ENCODE results near the gene SACM1L.

SACM1L gene

GRCh38 chr3:45773072-45773471 is 83.9 kb downstream of the SACM1L start:
- peak; percentile 1 for DNase-seq

GRCh38 chr3:45773714-45774449 is 84.7 kb downstream of the SACM1L start:
- DNase-seq = peak; percentile 5

GRCh38 chr3:45774581-45775521 is 85.7 kb downstream of the SACM1L start:
- peak; percentile 3 for DNase-seq

GRCh38 chr3:45775571-45776300 is 86.5 kb downstream of the SACM1L start:
- peak; percentile 16 for DNase-seq

GRCh38 chr3:45776301-45776595 is 87.1 kb downstream of the SACM1L start:
- DNase-seq = peak; percentile 11

- DNase-seq = no peak
Observed at GRCh38 chr3:45776611-45777010, 87.4 kb downstream of the SACM1L start.

GRCh38 chr3:45777111-45777745 is 88.0 kb downstream of the SACM1L start:
- peak; percentile 10 for DNase-seq

GRCh38 chr3:45777746-45778386 is 88.7 kb downstream of the SACM1L start:
- DNase-seq = no peak

- no peak for DNase-seq
Observed at GRCh38 chr3:45778761-45779201, 89.6 kb downstream of the SACM1L start.

GRCh38 chr3:45779746-45780735 is 90.8 kb downstream of the SACM1L start:
- DNase-seq = peak; percentile 9

GRCh38 chr3:45781271-45781670 is 92.1 kb downstream of the SACM1L start:
- no peak for DNase-seq

GRCh38 chr3:45781841-45782240 is 92.6 kb downstream of the SACM1L start:
- DNase-seq = no peak

GRCh38 chr3:45782381-45782780 is 93.2 kb downstream of the SACM1L start:
- no peak for DNase-seq

GRCh38 chr3:45783667-45784066 is 94.5 kb downstream of the SACM1L start:
- no peak for DNase-seq

- no peak for DNase-seq
Observed at GRCh38 chr3:45785605-45786150, 96.5 kb downstream of the SACM1L start.

GRCh38 chr3:45786801-45787495 is 97.8 kb downstream of the SACM1L start:
- no peak for DNase-seq

GRCh38 chr3:45787551-45787950 is 98.4 kb downstream of the SACM1L start:
- DNase-seq = no peak

GRCh38 chr3:45789235-45789812 is 100.1 kb downstream of the SACM1L start:
- no peak for DNase-seq

- DNase-seq = no peak
Observed at GRCh38 chr3:45790596-45790995, 101.4 kb downstream of the SACM1L start.

- DNase-seq = no peak
Observed at GRCh38 chr3:45792036-45792435, 102.8 kb downstream of the SACM1L start.
